GM21447 (cell line): ENCODE measurements around the gene NT5DC1.
"Not testable (repeated sequence)": the region's sequence is repeated elsewhere in the genome, so short reads cannot be mapped to it uniquely, and the experiment has no call there.

Experiments
- ATAC-seq: cut with Tn5 transposase; IDR thresholded peaks from one replicate; pipeline ENCODE4 v1.9.1; 2021; ENCODE audit not compliant: unreplicated experiment

Gene NT5DC1

GRCh38 chr6:116271149-116271708 is 170.6 kb downstream of the NT5DC1 start:
- no peak for ATAC-seq

GRCh38 chr6:116277124-116277523 is 176.5 kb downstream of the NT5DC1 start:
- no peak for ATAC-seq

GRCh38 chr6:116278481-116278829 is 177.8 kb downstream of the NT5DC1 start:
- ATAC-seq: no peak

GRCh38 chr6:116278854-116279231 is 178.2 kb downstream of the NT5DC1 start:
- no peak for ATAC-seq

GRCh38 chr6:116279232-116280160 is 178.8 kb downstream of the NT5DC1 start, which contains the start of gene TSPYL1:
TSPYL1 (minus strand) TSS chr6:116279930; CDS start chr6:116279830, 100 bp downstream.
- ATAC-seq: peak; percentile 97

- ATAC-seq: no peak
Measured at GRCh38 chr6:116280161-116280932, 179.7 kb downstream of the NT5DC1 start.

GRCh38 chr6:116280933-116281316 is 180.3 kb downstream of the NT5DC1 start:
- no peak for ATAC-seq

- ATAC-seq: no peak
Measured at GRCh38 chr6:116282698-116283097, 182.0 kb downstream of the NT5DC1 start.

GRCh38 chr6:116283191-116283590 is 182.5 kb downstream of the NT5DC1 start:
- ATAC-seq: no peak

GRCh38 chr6:116284984-116285383 is 184.3 kb downstream of the NT5DC1 start:
- ATAC-seq: not testable (repeated sequence)

- ATAC-seq: no peak
Measured at GRCh38 chr6:116286773-116287358, 186.2 kb downstream of the NT5DC1 start.

- ATAC-seq: no peak
Measured at GRCh38 chr6:116287689-116288282, 187.1 kb downstream of the NT5DC1 start.

GRCh38 chr6:116289876-116290275 is 189.2 kb downstream of the NT5DC1 start:
- ATAC-seq: no peak

- ATAC-seq: no peak
Measured at GRCh38 chr6:116290799-116291198, 190.1 kb downstream of the NT5DC1 start.

GRCh38 chr6:116291701-116292396 is 191.2 kb downstream of the NT5DC1 start:
- ATAC-seq: no peak

- ATAC-seq: no peak
Measured at GRCh38 chr6:116292553-116292952, 191.9 kb downstream of the NT5DC1 start.

- no peak for ATAC-seq
Measured at GRCh38 chr6:116298273-116298672, 197.6 kb downstream of the NT5DC1 start.

GRCh38 chr6:116298973-116299372 is 198.3 kb downstream of the NT5DC1 start:
- peak; percentile 72 for ATAC-seq
